Body of pancreas (tissue), 4 donors: ENCODE measurements around the gene NTSR2.

Experiments
- CTCF ChIP-seq, 7 experiments: fragments of 450-650 bp in 4 of 7; fragments of 200-600 bp in 3 of 7; sonication (generic) in 3 of 7; IDR thresholded peaks; one replicate each; pipeline ENCODE4 v1.5.1; 2016 to 2019; ENCODE audit warnings: antibody characterized with exemption in 7 of 7
- POLR2A ChIP-seq, 3 donors: fragments of 450-650 bp; IDR thresholded peaks; one replicate each; pipeline ENCODE4 v1.6.1; 2016; ENCODE audit warnings: antibody characterized with exemption in 3 of 3, mild to moderate bottlenecking in 2 of 3

GRCh38 chr2:11646530-11646929, 23.5 kb downstream of the NTSR2 start:
- no peak for TF ChIP-seq CTCF (IDR thresholded peaks at IDR 0.05)
- TF ChIP-seq POLR2A (IDR thresholded peaks at IDR 0.05), result no peak
